ENCODE results near the gene ZNF74.

DNA sequence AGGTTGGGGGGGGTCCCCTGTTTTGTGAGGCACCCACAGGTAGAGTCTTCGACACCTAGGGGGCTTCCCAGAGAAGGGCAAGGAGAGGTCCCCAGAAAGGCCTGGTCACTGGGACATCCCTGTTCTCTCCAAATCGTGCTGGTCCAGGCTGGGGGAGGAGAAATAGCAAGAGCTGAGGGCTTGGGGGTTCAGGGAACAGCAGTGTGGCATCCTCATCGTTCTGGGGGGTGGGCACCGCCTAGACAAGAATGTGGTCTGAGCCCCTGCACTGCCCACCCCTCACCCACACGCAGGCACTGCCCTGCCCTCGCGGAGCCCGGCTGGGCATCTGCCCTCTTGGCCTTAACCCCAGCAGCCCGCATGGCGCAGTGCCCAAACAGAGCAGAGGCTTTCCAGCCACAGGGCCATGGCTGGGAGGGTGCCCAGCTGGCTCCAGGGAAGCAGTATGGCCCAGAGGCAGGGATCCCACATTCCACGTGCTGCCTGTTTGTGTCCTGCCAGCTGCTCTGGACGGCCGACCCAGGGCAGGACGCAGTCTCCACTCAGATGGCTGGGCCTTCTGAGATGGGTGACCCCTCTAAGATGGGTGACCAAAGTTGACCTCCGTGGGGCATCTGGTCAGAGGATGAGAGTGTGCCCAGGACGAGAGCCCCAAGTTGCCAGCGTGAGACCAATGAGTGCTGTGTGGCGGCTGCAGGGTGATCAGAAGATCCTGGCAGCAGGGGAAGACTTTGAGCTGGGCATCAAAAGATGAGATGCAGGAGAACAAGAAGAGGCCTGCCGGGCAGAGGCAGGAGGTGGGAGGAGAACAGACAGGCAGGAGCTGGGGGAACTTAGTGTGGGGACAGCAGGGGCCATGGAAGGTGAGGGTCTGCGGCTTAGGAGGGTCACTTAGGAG is 29.3 kb downstream of the ZNF74 start:
- TF ChIP-seq ISL1 (CRISPR knock-in tag; IDR thresholded peaks at IDR 0.05) (no peak), ZNF8 (CRISPR knock-in tag; IDR thresholded peaks at IDR 0.05) (peak; percentile 9; the same call in 1 of the 2 replicates), ZFP3 (CRISPR knock-in tag; IDR thresholded peaks at IDR 0.05) (0 out of 2 replicates have a peak, but pooled peaks have one; percentile 12), TCF4 (CRISPR knock-in tag; IDR thresholded peaks at IDR 0.05; ENCODE audit: borderline replicate concordance) (peak; percentile 14; the same call in 1 of the 2 replicates), GLIS3 (CRISPR knock-in tag; IDR thresholded peaks at IDR 0.05) (no peak), BACH2 (CRISPR knock-in tag; IDR thresholded peaks at IDR 0.05; ENCODE audit: borderline replicate concordance) (no peak), SNAI2 (CRISPR knock-in tag; IDR thresholded peaks at IDR 0.05) (peak; percentile 22; the same call in 1 of the 2 replicates)
